ENCODE results near the gene SHPK.

GRCh38 chr17:3682033-3682432 is 46.0 kb upstream of the SHPK start:
- TF ChIP-seq CTCF (IDR thresholded peaks at IDR 0.05 in 8 of 11, conservative IDR thresholded peaks at IDR 0.05 in 3 of 11) (no peak), POLR2AphosphoS5 (IDR thresholded peaks at IDR 0.05) (peak in 1 of 3 donors; percentile 56), POLR2A (IDR thresholded peaks at IDR 0.05) (no peak)
